ENCODE data around the gene HSPB1. TPM values are rescaled to one million over a fixed set of nuclear protein-coding genes. Genes with fewer than 3 reads are reported as not detected.
A peak's percentile ranks its signal among the peaks of the same experiment; 100 is the strongest.

HSPB1 gene
- total RNA-seq, 4 donors from 2014 or later, result 388 to 879 (median 551) TPM

- H3K27me3 ChIP-seq, result no peaks in the 10 kb centered on the region
- no peak overlapping the region for H3K4me3 ChIP-seq (replicated peaks in 1 of 3)
- H3K36me3 ChIP-seq, result no peaks in the 10 kb centered on the region
- intact Hi-C loops (cut with DNase I), result no loop called here
- no peaks in the 10 kb centered on the region for H3K9me3 ChIP-seq
- TF ChIP-seq, protein P1, sequence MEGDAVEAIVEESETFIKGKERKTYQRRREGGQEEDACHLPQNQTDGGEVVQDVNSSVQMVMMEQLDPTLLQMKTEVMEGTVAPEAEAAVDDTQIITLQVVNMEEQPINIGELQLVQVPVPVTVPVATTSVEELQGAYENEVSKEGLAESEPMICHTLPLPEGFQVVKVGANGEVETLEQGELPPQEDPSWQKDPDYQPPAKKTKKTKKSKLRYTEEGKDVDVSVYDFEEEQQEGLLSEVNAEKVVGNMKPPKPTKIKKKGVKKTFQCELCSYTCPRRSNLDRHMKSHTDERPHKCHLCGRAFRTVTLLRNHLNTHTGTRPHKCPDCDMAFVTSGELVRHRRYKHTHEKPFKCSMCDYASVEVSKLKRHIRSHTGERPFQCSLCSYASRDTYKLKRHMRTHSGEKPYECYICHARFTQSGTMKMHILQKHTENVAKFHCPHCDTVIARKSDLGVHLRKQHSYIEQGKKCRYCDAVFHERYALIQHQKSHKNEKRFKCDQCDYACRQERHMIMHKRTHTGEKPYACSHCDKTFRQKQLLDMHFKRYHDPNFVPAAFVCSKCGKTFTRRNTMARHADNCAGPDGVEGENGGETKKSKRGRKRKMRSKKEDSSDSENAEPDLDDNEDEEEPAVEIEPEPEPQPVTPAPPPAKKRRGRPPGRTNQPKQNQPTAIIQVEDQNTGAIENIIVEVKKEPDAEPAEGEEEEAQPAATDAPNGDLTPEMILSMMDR (IDR thresholded peaks at IDR 0.05), result no peak
- no peak for TF ChIP-seq POLR2A (IDR thresholded peaks at IDR 0.05)
- H3K27ac ChIP-seq, result no peak overlapping the region
- DNase-seq, result no peak
- H3K4me1 ChIP-seq, result peaks cover 59 to 66% of the 10 kb centered on the region in 2 donors
These were observed 33.6 kb downstream of the HSPB1 start for GRCh38 chr7:76336094-76336493.

DNA sequence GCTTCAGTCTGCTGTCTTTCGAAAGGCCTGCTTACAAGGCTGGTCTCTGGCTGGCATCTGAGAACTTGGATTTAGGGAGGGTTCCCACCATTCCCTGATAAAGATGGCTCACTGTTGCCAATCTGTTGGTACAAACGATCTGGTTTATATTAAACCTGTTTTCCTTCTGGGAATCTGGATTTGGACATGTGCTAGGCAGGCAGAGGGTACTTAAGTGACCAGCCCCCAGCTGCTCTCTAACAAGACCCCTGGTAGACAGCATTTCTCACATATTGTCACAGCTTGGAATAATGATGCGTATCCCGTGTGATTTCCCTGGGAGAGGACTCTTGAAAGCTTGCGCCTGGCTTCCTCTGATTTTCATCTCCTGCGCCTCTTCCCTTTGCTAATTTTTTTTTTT is 34.7 kb downstream of the HSPB1 start:
- Histone ChIP-seq H3K36me3 (no peaks in the 10 kb centered on the region), H3K27ac (peak overlapping the region in 1 of 3 donors; percentile 84), H3K4me3 (replicated peaks in 1 of 3) (no peak overlapping the region), H3K9me3 (no peaks in the 10 kb centered on the region), H3K27me3 (no peaks in the 10 kb centered on the region), H3K4me1 (peaks cover 60 to 67% of the 10 kb centered on the region in 2 donors)
- 78 to 85% methylated on average over 6 of the region's 6 CpGs for WGBS, 2 donors
- no peak for TF ChIP-seq POLR2A (IDR thresholded peaks at IDR 0.05)
- TF ChIP-seq, protein P1 (IDR thresholded peaks at IDR 0.05), result no peak
- no peak for DNase-seq
- intact Hi-C loops (cut with DNase I), result no loop called here

DNA sequence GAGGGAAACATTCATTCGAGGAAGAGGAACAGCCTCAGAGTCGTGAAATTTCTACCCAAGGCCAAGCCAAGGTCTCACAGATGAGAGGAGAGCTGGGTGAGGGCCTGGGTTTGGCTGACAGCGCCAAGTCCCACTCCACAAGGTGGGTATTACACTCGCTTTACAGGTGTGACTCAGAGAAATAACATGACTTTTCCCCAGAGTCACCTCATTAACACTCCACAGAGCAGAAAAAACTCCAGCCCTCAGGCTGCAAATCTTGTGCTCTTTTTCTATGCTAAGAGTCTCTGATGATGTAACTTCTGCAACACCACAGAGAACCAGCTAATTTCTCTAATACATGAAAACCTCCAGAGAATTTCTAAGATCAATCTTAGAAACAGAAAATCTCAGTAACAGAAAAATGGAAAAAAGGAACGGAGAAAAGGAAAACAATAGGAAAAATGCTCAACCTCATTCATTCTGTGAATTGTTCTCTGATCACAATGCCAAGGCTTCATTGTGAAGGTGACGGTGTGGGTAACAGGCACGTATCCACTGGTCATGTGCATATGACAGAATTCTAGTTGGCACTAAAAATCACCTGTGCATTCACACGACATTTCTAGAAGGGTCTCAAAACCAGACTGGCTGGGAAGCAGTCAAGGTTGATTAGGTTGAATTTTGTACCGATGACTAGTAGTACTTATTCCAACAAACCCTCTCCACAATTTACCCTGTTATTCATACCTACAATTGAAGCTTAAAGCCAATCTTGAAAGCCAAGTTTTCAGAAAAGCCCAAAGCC is 36.0 kb downstream of the HSPB1 start:
- Histone ChIP-seq H3K4me1 (peaks cover 52 to 56% of the 10 kb centered on the region in 2 donors), H3K27ac (peak overlapping the region; percentile 5 to 95 (median 84))

DNA sequence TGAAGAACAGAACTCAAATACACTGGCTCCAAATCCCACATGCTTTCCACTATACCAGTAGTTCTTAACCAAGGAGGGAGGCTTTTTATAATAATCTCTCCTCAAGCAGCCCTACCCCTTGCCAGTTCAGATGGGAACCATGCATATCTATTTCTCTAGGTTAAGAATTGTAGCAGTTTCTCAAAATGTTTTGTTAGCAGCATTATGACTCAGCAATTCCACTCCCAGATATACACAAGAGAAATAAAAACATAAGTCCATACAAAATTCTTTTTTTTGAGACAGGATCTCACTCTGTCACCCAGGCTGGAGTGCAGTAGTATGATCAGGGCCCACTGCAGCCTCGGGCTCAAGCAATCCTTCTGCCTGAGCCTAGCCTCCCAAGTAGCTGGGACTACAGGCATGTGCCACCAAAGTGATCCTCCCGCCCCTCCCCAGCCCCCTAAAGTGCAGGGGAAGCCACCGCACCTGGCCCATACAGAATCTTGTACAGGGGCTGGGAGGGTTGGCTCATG is 38.2 kb downstream of the HSPB1 start:
- peaks cover 43 to 48% of the 10 kb centered on the region in 2 donors for H3K4me1 ChIP-seq
- TF ChIP-seq, protein P1 (IDR thresholded peaks at IDR 0.05), result no peak
- TF ChIP-seq POLR2A (IDR thresholded peaks at IDR 0.05), result no peak
- DNase-seq, result peak in 1 of 2 donors; percentile 28
- no peak overlapping the region for H3K4me3 ChIP-seq (replicated peaks in 1 of 3)
- H3K36me3 ChIP-seq, result peaks cover 13 to 15% of the 10 kb centered on the region in 2 donors
- intact Hi-C loops (cut with DNase I), result no loop called here
- H3K27me3 ChIP-seq, result no peaks in the 10 kb centered on the region
- peak overlapping the region; percentile 83 to 95 (median 84) for H3K27ac ChIP-seq
- H3K9me3 ChIP-seq, result no peaks in the 10 kb centered on the region
- 73 to 82% methylated on average over 3 of the region's 3 CpGs for WGBS, 2 donors

More for the DNA sequence above, 36.0 kb downstream of the HSPB1 start:
- H3K36me3 ChIP-seq, result peaks cover 4 to 5% of the 10 kb centered on the region in 2 donors
- TF ChIP-seq, protein P1 (IDR thresholded peaks at IDR 0.05), result no peak
- no peak for TF ChIP-seq POLR2A (IDR thresholded peaks at IDR 0.05)
- H3K9me3 ChIP-seq, result no peaks in the 10 kb centered on the region
- DNase-seq, result peak; percentile 27 to 55
- WGBS, 2 donors, result 50 to 55% methylated on average over 9 of the region's 9 CpGs
- no peaks in the 10 kb centered on the region for H3K27me3 ChIP-seq
- intact Hi-C loops (cut with DNase I), result no loop called here
- H3K4me3 ChIP-seq (replicated peaks in 1 of 3), result no peak overlapping the region

DNA sequence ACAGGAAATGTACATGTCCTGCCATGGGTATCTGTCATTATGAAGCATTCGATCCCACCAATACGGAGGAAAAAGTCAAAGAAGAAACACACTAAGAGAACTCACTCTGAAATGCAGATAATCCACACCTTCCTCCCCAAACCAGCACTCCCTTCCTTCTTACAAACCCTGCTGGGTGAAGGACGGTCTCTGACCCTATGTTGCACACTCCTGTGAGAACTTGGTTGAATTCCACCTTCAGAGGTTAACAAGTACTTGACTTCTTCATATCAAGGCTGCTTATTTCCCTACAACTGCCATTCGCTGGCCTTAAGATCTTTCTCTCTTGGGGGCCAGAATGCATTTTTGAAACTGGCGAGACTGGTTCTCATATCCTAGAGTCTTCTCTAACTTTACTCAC is 39.7 kb downstream of the HSPB1 start:
- no peak for TF ChIP-seq POLR2A (IDR thresholded peaks at IDR 0.05)
- TF ChIP-seq, protein P1 (IDR thresholded peaks at IDR 0.05), result no peak
- intact Hi-C loops (cut with DNase I), result no loop called here
- Histone ChIP-seq H3K27me3 (no peaks in the 10 kb centered on the region), H3K27ac (peak overlapping the region in 1 of 3 donors; percentile 95), H3K4me3 (replicated peaks in 1 of 3) (no peak overlapping the region), H3K36me3 (peaks cover 27 to 28% of the 10 kb centered on the region in 2 donors), H3K9me3 (no peaks in the 10 kb centered on the region), H3K4me1 (peaks cover 43 to 48% of the 10 kb centered on the region in 2 donors)
- WGBS, 2 donors, result 87 to 90% methylated on average over 5 of the region's 5 CpGs
- DNase-seq, result no peak

All from thyroid gland (tissue), 4 donors.